Peyer's patch (tissue), 4 donors: ENCODE measurements around the gene PNMA6A.

Experiments used
- POLR2A ChIP-seq, 2 donors: fragments of 450-650 bp; IDR thresholded peaks; one replicate each; pipeline ENCODE4 v1.5.1; 2017; ENCODE audit warnings: antibody characterized with exemption in 2 of 2, mild to moderate bottlenecking in 2 of 2, moderate library complexity in 2 of 2
- TF ChIP-seq, protein P1 (sequence below), 6 experiments: fragments of 450-650 bp in 4 of 6; fragments of 200-600 bp in 2 of 6; sonication (generic) in 1 of 6; IDR thresholded peaks; one replicate each; pipeline ENCODE4 v1.5.1; 2017 to 2019; ENCODE audit warnings: antibody characterized with exemption in 6 of 6, mild to moderate bottlenecking in 3 of 6, moderate library complexity in 1 of 6

DNA sequence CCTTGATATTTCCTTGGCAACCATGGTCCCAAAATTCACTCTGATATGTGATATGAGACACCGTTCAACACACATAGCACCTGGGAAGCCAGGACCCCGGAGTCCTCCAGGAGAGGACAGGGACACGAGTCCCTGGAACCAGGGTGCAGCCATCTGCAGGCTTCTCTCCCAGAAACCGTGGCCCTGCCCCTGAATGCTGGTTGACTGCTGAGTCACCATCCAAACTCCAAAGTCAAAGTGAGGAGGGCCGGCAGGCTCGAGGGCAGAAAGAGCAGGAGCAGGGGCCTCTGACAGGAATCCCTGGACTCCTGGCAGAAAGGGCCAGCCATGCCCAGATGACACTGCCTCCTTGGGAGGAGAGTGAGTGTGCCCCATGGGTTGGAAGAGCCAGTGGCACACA, 6.9 kb upstream of the PNMA6A start:
- TF ChIP-seq, protein P1, sequence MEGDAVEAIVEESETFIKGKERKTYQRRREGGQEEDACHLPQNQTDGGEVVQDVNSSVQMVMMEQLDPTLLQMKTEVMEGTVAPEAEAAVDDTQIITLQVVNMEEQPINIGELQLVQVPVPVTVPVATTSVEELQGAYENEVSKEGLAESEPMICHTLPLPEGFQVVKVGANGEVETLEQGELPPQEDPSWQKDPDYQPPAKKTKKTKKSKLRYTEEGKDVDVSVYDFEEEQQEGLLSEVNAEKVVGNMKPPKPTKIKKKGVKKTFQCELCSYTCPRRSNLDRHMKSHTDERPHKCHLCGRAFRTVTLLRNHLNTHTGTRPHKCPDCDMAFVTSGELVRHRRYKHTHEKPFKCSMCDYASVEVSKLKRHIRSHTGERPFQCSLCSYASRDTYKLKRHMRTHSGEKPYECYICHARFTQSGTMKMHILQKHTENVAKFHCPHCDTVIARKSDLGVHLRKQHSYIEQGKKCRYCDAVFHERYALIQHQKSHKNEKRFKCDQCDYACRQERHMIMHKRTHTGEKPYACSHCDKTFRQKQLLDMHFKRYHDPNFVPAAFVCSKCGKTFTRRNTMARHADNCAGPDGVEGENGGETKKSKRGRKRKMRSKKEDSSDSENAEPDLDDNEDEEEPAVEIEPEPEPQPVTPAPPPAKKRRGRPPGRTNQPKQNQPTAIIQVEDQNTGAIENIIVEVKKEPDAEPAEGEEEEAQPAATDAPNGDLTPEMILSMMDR (IDR thresholded peaks at IDR 0.05), result no peak
- TF ChIP-seq POLR2A (IDR thresholded peaks at IDR 0.05), result no peak
